MCF 10A (cell line): ENCODE data around the gene PDCD1. TPM values are rescaled to one million over a fixed set of nuclear protein-coding genes. Genes with fewer than 3 reads are reported as not detected.

Experiments used
- BruUV-seq: library from RNA; stranded (reverse); fragments of 400-500 nt; replicated peaks from 2 replicates; lab custom pipeline; 2021; lab: Mats Ljungman, UMichigan
- CTCF ChIA-PET: fragments of 300-600 bp; sonication (Branson Sonifier 250); formaldehyde crosslinking; extraction: SDS; loops from one replicate; lab custom pipeline; 2021; ENCODE audit warnings: antibody characterized with exemption, inconsistent platforms; lab: Yijun Ruan, JAX
- POLR2A ChIA-PET: fragments of 300-600, 350-650 bp; sonication (Branson Sonifier 250); formaldehyde crosslinking; extraction: SDS; loops from one replicate; lab custom pipeline; 2020; ENCODE audit warnings: antibody characterized with exemption, inconsistent platforms; lab: Yijun Ruan, JAX
- DNase-seq: peaks from one replicate; pipeline ENCODE4 v3.0.0-alpha.2; 2018; ENCODE audit not compliant: unreplicated experiment
- H3K27ac Mint-ChIP-seq: one replicate; pipeline ENCODE4 v1.8.0; 2022; ENCODE audit warnings: mild to moderate bottlenecking, low read depth, mixed read lengths; ENCODE audit not compliant: unreplicated experiment
- H3K27me3 Mint-ChIP-seq: one replicate; pipeline ENCODE4 v1.8.0; 2022; ENCODE audit warnings: mixed read lengths; ENCODE audit not compliant: insufficient read depth, unreplicated experiment
- H3K36me3 Mint-ChIP-seq: one replicate; pipeline ENCODE4 v1.8.0; 2022; ENCODE audit warnings: mild to moderate bottlenecking, moderate library complexity, mixed read lengths; ENCODE audit not compliant: insufficient read depth, unreplicated experiment
- H3K4me1 Mint-ChIP-seq: one replicate; pipeline ENCODE4 v1.8.0; 2022; ENCODE audit warnings: mixed read lengths; ENCODE audit not compliant: insufficient read depth, unreplicated experiment
- H3K4me3 Mint-ChIP-seq: one replicate; pipeline ENCODE4 v1.8.0; 2022; ENCODE audit warnings: mild to moderate bottlenecking, moderate library complexity, mixed read lengths; ENCODE audit not compliant: unreplicated experiment
- H3K9me3 Mint-ChIP-seq: one replicate; pipeline ENCODE4 v1.8.0; 2022; ENCODE audit warnings: mixed read lengths; ENCODE audit not compliant: unreplicated experiment
- intact Hi-C: fragments of 100-400 bp; cut with micrococcal nuclease; formaldehyde crosslinking; loops from 2 replicates; pipeline ENCODE4 v1.14.1; 2022
- total RNA-seq: library from RNA; stranded (reverse); gene quantifications from 2 replicates; pipeline ENCODE4 v1.2.3, GENCODE V29; 2022
- TF ChIP-seq, protein P1 (sequence below): fragments of 200-600 bp; IDR thresholded peaks from one replicate; pipeline ENCODE4 v1.8.0; 2022; ENCODE audit warnings: antibody characterized with exemption, mild to moderate bottlenecking; ENCODE audit not compliant: unreplicated experiment

PDCD1 gene
- total RNA-seq, 1 experiment from 2014 or later: not detected

GRCh38 chr2:241852116-241852980 lies 6.3 kb downstream of the PDCD1 start:
- no peaks in the 10 kb centered on the region for H3K36me3 Mint-ChIP-seq
- ChIA-PET CTCF (interaction anchor here (1.0 kb wide), 1 partner anchor 26 kb away, joined by 5 read pairs; no protein-coding TSS in a partner anchor), POLR2A (no interaction called here)
- no peaks in the 10 kb centered on the region for H3K4me1 Mint-ChIP-seq
- no peak overlapping the region for H3K4me3 Mint-ChIP-seq
- no TSS peak for BruUV-seq
- intact Hi-C loops: no loop called here
- no peak overlapping the region for H3K27ac Mint-ChIP-seq
- no peaks in the 10 kb centered on the region for H3K27me3 Mint-ChIP-seq
- DNase-seq: no peak
- no peaks in the 10 kb centered on the region for H3K9me3 Mint-ChIP-seq
- TF ChIP-seq, protein P1, sequence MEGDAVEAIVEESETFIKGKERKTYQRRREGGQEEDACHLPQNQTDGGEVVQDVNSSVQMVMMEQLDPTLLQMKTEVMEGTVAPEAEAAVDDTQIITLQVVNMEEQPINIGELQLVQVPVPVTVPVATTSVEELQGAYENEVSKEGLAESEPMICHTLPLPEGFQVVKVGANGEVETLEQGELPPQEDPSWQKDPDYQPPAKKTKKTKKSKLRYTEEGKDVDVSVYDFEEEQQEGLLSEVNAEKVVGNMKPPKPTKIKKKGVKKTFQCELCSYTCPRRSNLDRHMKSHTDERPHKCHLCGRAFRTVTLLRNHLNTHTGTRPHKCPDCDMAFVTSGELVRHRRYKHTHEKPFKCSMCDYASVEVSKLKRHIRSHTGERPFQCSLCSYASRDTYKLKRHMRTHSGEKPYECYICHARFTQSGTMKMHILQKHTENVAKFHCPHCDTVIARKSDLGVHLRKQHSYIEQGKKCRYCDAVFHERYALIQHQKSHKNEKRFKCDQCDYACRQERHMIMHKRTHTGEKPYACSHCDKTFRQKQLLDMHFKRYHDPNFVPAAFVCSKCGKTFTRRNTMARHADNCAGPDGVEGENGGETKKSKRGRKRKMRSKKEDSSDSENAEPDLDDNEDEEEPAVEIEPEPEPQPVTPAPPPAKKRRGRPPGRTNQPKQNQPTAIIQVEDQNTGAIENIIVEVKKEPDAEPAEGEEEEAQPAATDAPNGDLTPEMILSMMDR: no peak

DNA sequence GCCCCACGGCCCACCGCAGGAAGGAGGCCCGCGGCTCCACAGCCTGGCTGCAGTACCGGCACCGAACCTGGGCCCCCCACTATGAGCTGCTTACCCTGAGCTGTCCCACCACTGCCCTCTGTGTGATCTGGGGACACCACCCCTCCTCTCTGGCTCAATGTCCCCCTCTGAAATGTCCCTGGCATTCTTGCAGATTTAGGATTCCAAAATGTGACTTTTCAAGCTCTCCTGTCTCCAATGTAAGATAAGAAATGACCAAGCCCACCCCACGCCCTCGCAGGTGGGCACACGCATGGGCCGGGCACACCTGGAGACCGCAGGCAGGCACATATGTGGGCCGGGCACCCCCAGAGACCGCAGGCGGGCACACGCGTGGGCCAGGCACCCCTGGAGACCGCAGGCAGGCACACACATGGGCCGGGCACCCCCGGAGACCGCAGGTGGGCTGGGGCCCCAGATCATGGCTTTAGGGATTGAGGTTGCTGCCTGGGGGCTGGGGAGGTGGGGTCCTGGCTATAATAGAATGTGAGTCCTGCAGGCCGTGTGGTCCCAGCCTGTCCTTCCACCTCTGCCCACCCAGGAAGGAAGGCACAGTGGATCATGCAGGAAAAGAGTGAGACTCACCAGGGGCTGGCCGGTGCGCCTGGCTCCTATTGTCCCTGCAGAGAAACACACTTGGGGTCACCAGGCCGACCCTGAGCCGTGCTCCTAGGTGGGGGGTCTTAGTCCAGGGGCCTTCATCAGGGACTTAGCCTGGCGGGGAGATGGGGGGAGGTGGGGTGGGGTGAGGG lies 7.2 kb downstream of the PDCD1 start:
- Mint-ChIP-seq H3K4me1 (no peaks in the 10 kb centered on the region), H3K36me3 (no peaks in the 10 kb centered on the region), H3K4me3 (no peak overlapping the region), H3K9me3 (no peaks in the 10 kb centered on the region), H3K27ac (no peak overlapping the region), H3K27me3 (peaks cover 7% of the 10 kb centered on the region)
- ChIA-PET POLR2A (no interaction called here), CTCF (interaction anchor here (1.0 kb wide), 1 partner anchor 27 kb away, joined by 5 read pairs; no protein-coding TSS in a partner anchor)
- no peak for DNase-seq
- BruUV-seq: no TSS peak
- intact Hi-C loops: no loop called here
- TF ChIP-seq, protein P1: no peak

DNA sequence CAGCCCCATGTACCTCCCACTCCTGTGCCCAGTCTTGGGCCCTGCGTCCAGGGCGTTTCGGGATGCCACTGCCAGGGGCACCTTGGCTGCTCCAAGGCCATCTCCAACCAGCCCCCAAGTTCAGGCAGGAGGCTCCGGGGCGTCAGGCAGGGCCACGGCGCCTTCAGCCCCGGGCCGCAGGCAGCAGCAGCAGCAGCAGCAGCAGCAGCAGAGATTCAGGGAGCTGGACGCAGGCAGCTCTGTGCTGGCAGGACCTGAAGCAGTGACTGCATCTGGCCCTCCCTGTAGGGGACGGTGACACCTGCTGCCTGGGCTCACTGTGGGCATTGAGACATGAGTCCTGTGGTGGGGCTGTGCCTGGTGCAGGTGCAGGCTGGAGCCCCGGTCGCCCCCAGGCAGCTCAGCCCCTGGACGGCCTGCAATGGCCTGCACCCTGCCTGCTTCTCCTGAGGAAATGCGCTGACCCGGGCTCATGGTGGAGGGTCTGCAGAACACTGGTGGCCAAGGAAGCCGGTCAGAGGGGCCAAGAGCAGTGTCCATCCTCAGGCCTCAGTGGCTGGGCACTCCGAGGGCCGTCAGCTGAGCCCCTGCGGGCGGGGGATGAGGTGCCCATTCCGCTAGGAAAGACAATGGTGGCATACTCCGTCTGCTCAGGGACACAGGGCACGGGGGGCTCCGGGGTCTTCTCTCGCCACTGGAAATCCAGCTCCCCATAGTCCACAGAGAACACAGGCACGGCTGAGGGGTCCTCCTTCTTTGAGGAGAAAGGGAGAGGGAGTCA lies 8.0 kb downstream of the PDCD1 start:
- Mint-ChIP-seq H3K36me3 (no peaks in the 10 kb centered on the region), H3K9me3 (no peaks in the 10 kb centered on the region), H3K27ac (no peak overlapping the region), H3K4me1 (no peaks in the 10 kb centered on the region), H3K4me3 (no peak overlapping the region), H3K27me3 (peaks cover 15% of the 10 kb centered on the region)
- DNase-seq: no peak
- ChIA-PET CTCF (no interaction called here), POLR2A (no interaction called here)
- TF ChIP-seq, protein P1: no peak
- intact Hi-C loops: no loop called here
- BruUV-seq: no TSS peak
